H9 (cell line): ENCODE data around the gene ZBTB48. TPM values are rescaled to one million over a fixed set of nuclear protein-coding genes. Genes with fewer than 3 reads are reported as not detected.

Experiments used
- DNase-seq: peaks from one replicate; pipeline ENCODE4 v3.0.0-alpha.2; 2017
- H2AFZ ChIP-seq: one replicate; pipeline ENCODE4 v1.6.1; 2013; ENCODE audit warnings: mild to moderate bottlenecking, low read length, control low read depth, moderate library complexity
- H2AK5ac ChIP-seq: 2 replicates; pipeline ENCODE4 v1.6.1; 2013; ENCODE audit warnings: low read length, control low read depth, mixed read lengths; ENCODE audit not compliant: insufficient read length
- H2BK120ac ChIP-seq: one replicate; pipeline ENCODE4 v1.6.1; 2013; ENCODE audit warnings: low read depth, mild to moderate bottlenecking, low read length, control low read depth, inconsistent platforms; ENCODE audit not compliant: poor library complexity, severe bottlenecking
- H2BK12ac ChIP-seq: 2 replicates; pipeline ENCODE4 v1.6.1; 2013; ENCODE audit warnings: low read length, control low read depth, mixed read lengths, low read depth; ENCODE audit not compliant: insufficient read length
- H2BK15ac ChIP-seq: 2 replicates; pipeline ENCODE4 v1.6.1; 2013; ENCODE audit warnings: low read depth, low read length, control low read depth
- H2BK20ac ChIP-seq: one replicate; pipeline ENCODE4 v1.6.1; 2013; ENCODE audit warnings: low read depth, mild to moderate bottlenecking, low read length, control low read depth, inconsistent platforms; ENCODE audit not compliant: poor library complexity, severe bottlenecking
- H2BK5ac ChIP-seq: 2 replicates; pipeline ENCODE4 v1.6.1; 2013; ENCODE audit warnings: low read length, control low read depth, mixed read lengths; ENCODE audit not compliant: insufficient read length
- H3K14ac ChIP-seq: 2 replicates; pipeline ENCODE4 v1.6.1; 2013; ENCODE audit warnings: low read length, control low read depth; ENCODE audit not compliant: insufficient read depth
- H3K18ac ChIP-seq: 2 replicates; pipeline ENCODE4 v1.6.1; 2013; ENCODE audit warnings: low read depth, mild to moderate bottlenecking, mixed read lengths, low read length, control low read depth; ENCODE audit not compliant: insufficient read length
- H3K23ac ChIP-seq: 2 replicates; pipeline ENCODE4 v1.6.1; 2013; ENCODE audit warnings: low read length, control low read depth, mixed read lengths, low read depth; ENCODE audit not compliant: insufficient read length
- H3K23me2 ChIP-seq: 2 replicates; pipeline ENCODE4 v1.6.1; 2013; ENCODE audit warnings: low read depth, mild to moderate bottlenecking, mixed read lengths, low read length, control low read depth; ENCODE audit not compliant: insufficient read length, poor library complexity, severe bottlenecking
- H3K27ac ChIP-seq: 2 replicates; pipeline ENCODE4 v1.5.1; 2013; ENCODE audit warnings: low read length, control low read depth, mixed read lengths, low read depth; ENCODE audit not compliant: insufficient read length
- H3K27me3 ChIP-seq: 2 replicates; pipeline ENCODE4 v1.6.1; 2013; ENCODE audit warnings: low read length, control low read depth, inconsistent platforms; ENCODE audit not compliant: insufficient read depth
- H3K4ac ChIP-seq: 2 replicates; pipeline ENCODE4 v1.6.1; 2013; ENCODE audit warnings: low read depth, mild to moderate bottlenecking, control low read depth, inconsistent platforms, low read length, moderate library complexity
- H3K4me1 ChIP-seq: 2 replicates; pipeline ENCODE4 v1.6.1; 2013; ENCODE audit warnings: low read length, control low read depth, inconsistent platforms; ENCODE audit not compliant: insufficient read depth
- H3K4me2 ChIP-seq: 2 replicates; pipeline ENCODE4 v1.6.1; 2013; ENCODE audit warnings: low read length, control low read depth, mixed read lengths; ENCODE audit not compliant: insufficient read length, insufficient read depth
- H3K56ac ChIP-seq: 2 replicates; pipeline ENCODE4 v1.6.1; 2013; ENCODE audit warnings: low read depth, mild to moderate bottlenecking, mixed read lengths, low read length, control low read depth; ENCODE audit not compliant: insufficient read length
- H3K79me1 ChIP-seq: 2 replicates; pipeline ENCODE4 v1.6.1; 2013; ENCODE audit warnings: low read depth, mild to moderate bottlenecking, moderate library complexity, low read length, control low read depth, inconsistent platforms; ENCODE audit not compliant: insufficient read depth, poor library complexity, severe bottlenecking
- H3K79me2 ChIP-seq: 2 replicates; pipeline ENCODE4 v1.6.1; 2013; ENCODE audit warnings: low read length, control low read depth, inconsistent platforms; ENCODE audit not compliant: insufficient read depth
- H3K9ac ChIP-seq: 2 replicates; pipeline ENCODE4 v1.6.1; 2013; ENCODE audit warnings: low read length, control low read depth, mixed read lengths; ENCODE audit not compliant: insufficient read length; ENCODE audit errors: extremely low read depth
- H3K9me3 ChIP-seq: one replicate; pipeline ENCODE4 v1.6.1; 2013; ENCODE audit warnings: low read depth, low read length, inconsistent platforms; ENCODE audit not compliant: control insufficient read depth
- H3T11ph ChIP-seq: one replicate; pipeline ENCODE4 v1.6.1; 2013; ENCODE audit warnings: mild to moderate bottlenecking, low read length, control low read depth, inconsistent platforms
- H4K20me1 ChIP-seq: one replicate; pipeline ENCODE4 v1.6.1; 2013; ENCODE audit not compliant: control insufficient read depth, insufficient read length, insufficient read depth
- H4K5ac ChIP-seq: 2 replicates; pipeline ENCODE4 v1.6.1; 2013; ENCODE audit warnings: low read depth, mild to moderate bottlenecking, mixed read lengths, low read length, control low read depth; ENCODE audit not compliant: insufficient read length
- H4K8ac ChIP-seq: replicated peaks from 2 replicates; pipeline ENCODE4 v1.6.1; 2013; ENCODE audit warnings: low read length, control low read depth, mixed read lengths, low read depth; ENCODE audit not compliant: insufficient read length
- H4K91ac ChIP-seq: 2 replicates; pipeline ENCODE4 v1.6.1; 2013; ENCODE audit warnings: low read depth, mild to moderate bottlenecking, moderate library complexity, mixed read lengths, low read length, control low read depth; ENCODE audit not compliant: insufficient read length
- H3K27ac Mint-ChIP-seq, 3 experiments: 2 replicates in 2 of 3; 3 replicates in 1 of 3; pipeline ENCODE4 v1.8.0; 2020 to 2021; ENCODE audit warnings: mixed read lengths in 3 of 3, mild to moderate bottlenecking in 1 of 3, moderate library complexity in 1 of 3
- H3K27me3 Mint-ChIP-seq: 2 replicates; pipeline ENCODE4 v1.8.0; 2021; ENCODE audit warnings: low read depth, mild to moderate bottlenecking, moderate library complexity, mixed read lengths
- H3K36me3 Mint-ChIP-seq, 3 experiments: 2 replicates in 2 of 3; 3 replicates in 1 of 3; pipeline ENCODE4 v1.8.0; 2020 to 2021; ENCODE audit warnings: low read depth in 3 of 3, mixed read lengths in 3 of 3; ENCODE audit not compliant: insufficient read depth in 1 of 3
- H3K4me1 Mint-ChIP-seq, 2 experiments: 2 replicates each; pipeline ENCODE4 v1.8.0; 2020; ENCODE audit warnings: mixed read lengths in 2 of 2
- H3K4me3 Mint-ChIP-seq, 2 experiments: 2 replicates in 1 of 2; 3 replicates in 1 of 2; pipeline ENCODE4 v1.8.0; 2020 to 2021; ENCODE audit warnings: mild to moderate bottlenecking in 2 of 2, mixed read lengths in 2 of 2, moderate library complexity in 1 of 2
- H3K9me3 Mint-ChIP-seq, 2 experiments: 2 replicates in 1 of 2; 3 replicates in 1 of 2; pipeline ENCODE4 v1.8.0; 2020; ENCODE audit warnings: mild to moderate bottlenecking in 2 of 2, mixed read lengths in 2 of 2, moderate library complexity in 1 of 2
- WGBS: extraction: QIAGEN DNeasy Blood & Tissue Kit; methylation state at CpG from one replicate; pipeline ENCODE4 v1.1.7; 2013; ENCODE audit warnings: missing lambda C conversion rate, low lambda C conversion rate, mixed read lengths; ENCODE audit not compliant: insufficient read length; ENCODE audit errors: extremely low coverage; 5-methylcytosine and 5-hydroxymethylcytosine counted together
- total RNA-seq: library from RNA; stranded (reverse); gene quantifications from 2 replicates; pipeline ENCODE4 v1.2.1, GENCODE V29; 2021
- TF ChIP-seq, protein P1 (sequence below): fragments of 200-600 bp; sonication (generic); conservative IDR thresholded peaks from 3 replicates; pipeline ENCODE4 v1.8.0; 2021; ENCODE audit warnings: antibody characterized with exemption, mild to moderate bottlenecking

The ZBTB48 gene
- total RNA-seq, 1 experiment from 2014 or later: 33.2 TPM

DNA sequence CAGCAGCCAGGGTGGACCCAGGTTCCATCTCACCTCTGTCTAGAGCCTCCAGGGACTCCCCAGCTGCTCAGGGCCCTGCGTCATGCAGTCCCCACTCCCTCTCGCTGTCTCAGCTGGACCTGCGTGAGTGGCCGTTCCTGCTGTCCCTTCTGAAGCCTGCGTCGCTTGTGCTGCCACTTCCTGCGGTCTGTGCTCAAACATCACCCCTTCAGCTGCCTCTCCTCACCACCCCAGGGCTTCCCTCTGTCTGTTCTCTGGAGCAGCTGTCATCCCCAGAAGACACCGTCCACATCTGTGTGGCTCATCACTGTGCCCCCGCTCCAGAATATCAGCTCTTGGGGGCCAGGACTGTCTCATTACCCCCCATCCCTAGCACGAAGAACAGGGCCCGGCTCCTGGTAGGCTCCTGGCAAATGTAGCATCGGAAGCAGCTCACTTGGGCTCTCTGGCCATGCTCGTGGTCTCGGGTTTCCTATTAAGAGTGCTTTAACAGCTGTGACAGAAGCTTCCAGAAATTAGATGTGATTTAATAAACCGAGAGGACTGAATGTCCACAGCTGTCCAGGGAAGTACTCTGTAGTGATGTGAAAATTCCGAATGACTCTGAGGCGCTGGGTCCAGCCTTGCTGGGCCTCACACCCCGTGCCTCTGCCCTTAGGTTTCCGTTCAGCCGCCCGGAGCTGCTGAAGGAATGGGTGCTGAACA lies 48.2 kb downstream of the ZBTB48 start:
- Histone ChIP-seq H3K4ac (no peak overlapping the region), H4K20me1 (no peaks in the 10 kb centered on the region), H3K23ac (no peak overlapping the region), H4K8ac (no peak overlapping the region), H3K4me2 (no peak overlapping the region), H2AK5ac (no peak overlapping the region), H4K5ac (no peak overlapping the region), H3K14ac (no peak overlapping the region), H2BK120ac (no peak overlapping the region), H4K91ac (no peak overlapping the region), H3K23me2 (peaks cover 5% of the 10 kb centered on the region), H3K27ac (no peak overlapping the region), H3K18ac (no peak overlapping the region), H2AFZ (no peak overlapping the region), H2BK15ac (no peak overlapping the region), H3K27me3 (no peaks in the 10 kb centered on the region), H2BK12ac (no peak overlapping the region), H3K9me3 (no peaks in the 10 kb centered on the region), H2BK5ac (no peak overlapping the region), H3K79me2 (0 out of 2 replicates have a peak, but pooled peaks cover 4% of the 10 kb centered on the region), H3K9ac (no peak overlapping the region), H3T11ph (no peak overlapping the region), H3K56ac (no peak overlapping the region), H3K79me1 (no peaks in the 10 kb centered on the region), H3K4me1 (no peaks in the 10 kb centered on the region), H2BK20ac (no peak overlapping the region)
- no peak for DNase-seq
- TF ChIP-seq, protein P1, sequence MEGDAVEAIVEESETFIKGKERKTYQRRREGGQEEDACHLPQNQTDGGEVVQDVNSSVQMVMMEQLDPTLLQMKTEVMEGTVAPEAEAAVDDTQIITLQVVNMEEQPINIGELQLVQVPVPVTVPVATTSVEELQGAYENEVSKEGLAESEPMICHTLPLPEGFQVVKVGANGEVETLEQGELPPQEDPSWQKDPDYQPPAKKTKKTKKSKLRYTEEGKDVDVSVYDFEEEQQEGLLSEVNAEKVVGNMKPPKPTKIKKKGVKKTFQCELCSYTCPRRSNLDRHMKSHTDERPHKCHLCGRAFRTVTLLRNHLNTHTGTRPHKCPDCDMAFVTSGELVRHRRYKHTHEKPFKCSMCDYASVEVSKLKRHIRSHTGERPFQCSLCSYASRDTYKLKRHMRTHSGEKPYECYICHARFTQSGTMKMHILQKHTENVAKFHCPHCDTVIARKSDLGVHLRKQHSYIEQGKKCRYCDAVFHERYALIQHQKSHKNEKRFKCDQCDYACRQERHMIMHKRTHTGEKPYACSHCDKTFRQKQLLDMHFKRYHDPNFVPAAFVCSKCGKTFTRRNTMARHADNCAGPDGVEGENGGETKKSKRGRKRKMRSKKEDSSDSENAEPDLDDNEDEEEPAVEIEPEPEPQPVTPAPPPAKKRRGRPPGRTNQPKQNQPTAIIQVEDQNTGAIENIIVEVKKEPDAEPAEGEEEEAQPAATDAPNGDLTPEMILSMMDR: no peak
- Mint-ChIP-seq H3K36me3 (peaks cover 15 to 66% (median 49%) of the 10 kb centered on the region in 3 experiments), H3K27me3 (no peaks in the 10 kb centered on the region), H3K4me1 (peaks cover 10 to 23% of the 10 kb centered on the region in 2 experiments), H3K4me3 (peak overlapping the region in 1 of 2 experiments; percentile 36; a peak in 4 of 5 replicates), H3K9me3 (no peaks in the 10 kb centered on the region), H3K27ac (peak overlapping the region in 1 of 3 experiments; percentile 29; a peak in 2 of 7 replicates)
- WGBS: no CpG with 5 or more reads among the region's 21 CpGs
